Hematopoietic multipotent progenitor cell treated with erythropoietin and hydrocortisone succinate and interleukin-3 and kit ligand, for 6 days (in vitro differentiated cells): Measurements from ENCODE around the gene PCDHGB3.
A peak's percentile ranks its signal among the peaks of the same experiment; 100 is the strongest.
"Not testable (repeated sequence)": the region's sequence is repeated elsewhere in the genome, so short reads cannot be mapped to it uniquely, and the experiment has no call there.

Experiments
- DNase-seq: peaks from one replicate; pipeline ENCODE4 v3.0.0-alpha.2; 2015

The PCDHGB3 gene

DNA sequence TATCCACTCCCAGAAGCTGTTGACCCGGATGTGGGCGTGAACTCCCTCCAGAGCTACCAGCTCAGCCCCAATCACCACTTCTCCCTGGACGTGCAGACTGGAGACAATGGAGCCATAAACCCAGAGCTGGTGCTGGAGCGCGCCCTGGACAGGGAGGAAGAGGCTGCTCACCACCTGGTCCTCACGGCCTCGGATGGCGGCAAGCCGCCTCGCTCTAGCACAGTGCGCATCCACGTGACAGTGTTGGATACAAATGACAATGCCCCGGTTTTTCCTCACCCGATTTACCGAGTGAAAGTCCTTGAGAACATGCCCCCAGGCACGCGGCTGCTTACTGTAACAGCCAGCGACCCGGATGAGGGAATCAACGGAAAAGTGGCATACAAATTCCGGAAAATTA lies 23.2 kb downstream of the PCDHGB3 start:
- DNase-seq = no peak

DNA sequence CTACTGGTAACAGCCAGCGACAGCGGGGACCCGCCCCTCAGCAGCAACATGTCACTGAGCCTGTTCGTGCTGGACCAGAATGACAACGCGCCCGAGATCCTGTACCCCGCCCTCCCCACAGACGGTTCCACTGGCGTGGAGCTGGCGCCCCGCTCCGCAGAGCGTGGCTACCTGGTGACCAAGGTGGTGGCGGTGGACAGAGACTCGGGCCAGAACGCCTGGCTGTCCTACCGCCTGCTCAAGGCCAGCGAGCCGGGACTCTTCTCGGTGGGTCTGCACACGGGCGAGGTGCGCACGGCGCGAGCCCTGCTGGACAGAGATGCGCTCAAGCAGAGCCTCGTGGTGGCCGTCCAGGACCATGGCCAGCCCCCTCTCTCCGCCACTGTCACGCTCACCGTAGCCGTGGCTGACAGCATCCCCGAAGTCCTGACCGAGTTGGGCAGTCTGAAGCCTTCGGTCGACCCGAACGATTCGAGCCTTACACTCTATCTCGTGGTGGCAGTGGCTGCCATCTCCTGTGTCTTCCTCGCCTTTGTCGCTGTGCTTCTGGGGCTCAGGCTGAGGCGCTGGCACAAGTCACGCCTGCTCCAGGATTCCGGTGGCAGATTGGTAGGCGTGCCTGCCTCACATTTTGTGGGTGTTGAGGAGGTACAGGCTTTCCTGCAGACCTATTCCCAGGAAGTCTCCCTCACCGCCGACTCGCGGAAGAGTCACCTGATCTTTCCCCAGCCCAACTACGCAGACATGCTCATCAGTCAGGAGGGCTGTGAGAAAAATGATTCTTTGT lies 24.6 kb downstream of the PCDHGB3 start:
- DNase-seq = not testable (repeated sequence)

DNA sequence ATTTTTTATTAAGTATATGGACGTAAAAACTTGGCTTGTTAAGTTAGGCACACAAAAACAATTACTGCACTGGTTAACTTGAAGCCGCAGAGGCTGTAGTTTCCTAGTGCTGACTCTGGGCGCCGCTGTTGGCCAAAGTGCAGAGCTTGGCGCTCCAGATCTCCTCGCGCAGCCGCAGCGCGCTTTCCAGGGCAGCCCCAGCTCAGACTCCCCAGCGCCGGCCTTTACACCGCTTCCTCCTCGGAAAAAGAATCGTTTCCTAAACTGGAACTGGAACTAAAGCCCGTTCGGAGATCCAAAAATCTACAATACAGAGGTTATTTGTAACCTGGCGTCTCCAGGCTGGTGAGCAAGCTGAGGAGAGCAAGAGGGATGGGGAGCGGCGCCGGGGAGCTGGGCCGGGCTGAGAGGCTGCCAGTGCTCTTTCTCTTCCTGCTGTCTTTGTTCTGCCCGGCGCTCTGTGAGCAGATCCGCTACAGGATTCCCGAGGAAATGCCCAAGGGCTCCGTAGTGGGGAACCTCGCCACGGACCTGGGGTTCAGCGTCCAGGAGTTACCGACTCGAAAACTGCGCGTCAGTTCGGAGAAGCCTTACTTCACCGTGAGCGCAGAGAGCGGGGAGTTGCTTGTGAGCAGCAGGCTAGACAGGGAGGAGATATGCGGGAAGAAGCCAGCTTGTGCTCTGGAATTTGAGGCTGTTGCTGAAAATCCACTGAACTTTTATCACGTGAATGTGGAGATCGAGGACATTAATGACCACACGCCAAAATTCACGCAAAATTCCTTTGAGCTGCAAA lies 27.9 kb downstream of the PCDHGB3 start, which contains the start of gene PCDHGB5:
TSS of gene PCDHGB5 (plus strand) at position 192 of the 796 bp plus-strand sequence. CDS start at position 373, 181 bp downstream.
- DNase-seq = peak; percentile 42

DNA sequence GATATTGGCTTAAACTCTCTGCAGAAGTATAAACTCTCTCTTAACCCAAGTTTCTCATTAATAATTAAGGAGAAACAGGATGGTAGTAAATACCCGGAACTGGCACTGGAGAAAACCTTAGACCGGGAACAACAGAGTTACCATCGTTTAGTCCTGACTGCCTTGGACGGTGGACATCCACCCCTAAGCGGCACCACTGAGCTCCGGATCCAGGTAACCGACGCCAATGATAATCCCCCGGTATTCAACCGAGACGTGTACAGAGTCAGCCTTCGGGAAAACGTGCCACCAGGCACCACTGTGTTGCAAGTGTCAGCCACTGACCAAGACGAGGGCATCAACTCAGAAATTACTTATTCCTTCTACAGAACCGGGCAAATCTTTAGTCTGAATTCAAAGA lies 28.6 kb downstream of the PCDHGB3 start:
- DNase-seq = no peak

DNA sequence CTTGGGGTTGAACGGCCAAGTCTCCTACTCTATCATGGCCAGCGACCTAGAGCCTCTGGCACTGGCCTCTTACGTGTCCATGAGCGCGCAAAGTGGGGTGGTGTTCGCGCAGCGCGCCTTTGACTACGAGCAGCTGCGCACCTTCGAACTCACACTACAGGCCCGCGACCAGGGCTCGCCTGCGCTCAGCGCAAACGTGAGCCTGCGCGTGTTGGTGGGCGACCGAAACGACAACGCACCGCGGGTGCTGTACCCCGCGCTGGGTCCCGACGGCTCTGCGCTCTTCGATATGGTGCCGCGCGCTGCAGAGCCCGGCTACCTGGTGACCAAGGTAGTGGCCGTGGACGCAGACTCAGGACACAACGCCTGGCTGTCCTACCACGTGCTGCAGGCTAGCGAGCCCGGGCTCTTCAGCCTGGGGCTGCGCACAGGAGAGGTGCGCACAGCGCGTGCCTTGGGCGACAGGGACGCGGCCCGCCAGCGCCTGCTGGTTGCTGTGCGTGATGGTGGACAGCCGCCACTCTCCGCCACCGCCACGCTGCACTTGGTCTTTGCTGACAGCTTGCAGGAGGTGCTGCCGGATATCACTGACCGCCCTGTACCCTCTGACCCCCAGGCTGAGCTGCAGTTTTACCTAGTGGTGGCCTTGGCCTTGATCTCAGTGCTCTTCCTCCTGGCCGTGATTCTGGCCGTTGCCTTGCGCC lies 29.7 kb downstream of the PCDHGB3 start:
- DNase-seq = no peak

DNA sequence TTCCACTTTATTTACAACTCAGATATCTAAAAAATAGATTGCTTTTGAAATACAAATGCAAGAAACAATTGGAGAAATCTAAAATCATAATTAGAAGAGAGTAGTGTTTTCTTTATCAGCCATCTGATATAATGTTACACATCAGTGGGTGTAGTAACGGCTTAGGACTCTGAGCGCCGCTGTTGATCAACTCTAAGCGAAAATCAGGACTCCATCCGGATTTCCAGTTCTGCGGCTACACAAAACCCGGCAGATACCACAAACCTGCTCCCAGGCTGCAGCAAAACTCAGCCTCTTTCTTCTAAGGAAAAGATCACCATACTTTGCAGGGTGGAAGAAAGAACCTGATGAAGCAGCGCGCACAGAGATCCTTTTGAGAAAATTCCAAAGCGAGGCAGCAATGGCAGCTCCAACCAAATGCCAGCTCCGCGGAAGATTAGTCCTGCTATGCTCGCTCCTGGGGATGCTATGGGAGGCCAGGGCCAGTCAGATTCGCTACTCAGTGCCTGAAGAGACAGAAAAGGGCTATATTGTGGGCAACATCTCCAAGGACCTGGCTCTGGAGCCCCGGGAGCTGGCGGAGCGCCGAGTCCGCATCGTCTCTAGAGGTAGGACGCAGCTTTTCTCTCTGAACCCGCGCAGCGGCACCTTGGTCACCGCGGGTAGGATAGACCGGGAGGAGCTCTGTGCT lies 32.7 kb downstream of the PCDHGB3 start, which contains the start of gene PCDHGA9:
TSS of gene PCDHGA9 (plus strand) at position 226 of the 691 bp plus-strand sequence. CDS start at position 401, 175 bp downstream.
- DNase-seq = peak; percentile 45

DNA sequence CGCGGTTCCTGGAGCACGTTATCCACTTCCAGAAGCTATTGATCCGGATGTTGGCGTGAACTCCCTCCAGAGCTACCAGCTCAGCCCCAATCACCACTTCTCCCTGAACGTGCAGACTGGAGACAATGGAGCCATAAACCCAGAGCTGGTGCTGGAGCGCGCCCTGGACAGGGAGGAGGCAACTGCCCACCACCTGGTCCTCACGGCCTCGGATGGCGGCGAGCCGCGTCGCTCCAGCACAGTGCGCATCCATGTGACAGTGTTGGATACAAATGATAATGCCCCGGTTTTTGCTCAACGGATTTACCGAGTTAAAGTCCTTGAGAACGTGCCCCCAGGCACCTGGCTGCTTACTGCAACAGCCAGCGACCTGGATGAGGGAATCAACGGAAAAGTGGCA lies 33.3 kb downstream of the PCDHGB3 start:
- no peak for DNase-seq

DNA sequence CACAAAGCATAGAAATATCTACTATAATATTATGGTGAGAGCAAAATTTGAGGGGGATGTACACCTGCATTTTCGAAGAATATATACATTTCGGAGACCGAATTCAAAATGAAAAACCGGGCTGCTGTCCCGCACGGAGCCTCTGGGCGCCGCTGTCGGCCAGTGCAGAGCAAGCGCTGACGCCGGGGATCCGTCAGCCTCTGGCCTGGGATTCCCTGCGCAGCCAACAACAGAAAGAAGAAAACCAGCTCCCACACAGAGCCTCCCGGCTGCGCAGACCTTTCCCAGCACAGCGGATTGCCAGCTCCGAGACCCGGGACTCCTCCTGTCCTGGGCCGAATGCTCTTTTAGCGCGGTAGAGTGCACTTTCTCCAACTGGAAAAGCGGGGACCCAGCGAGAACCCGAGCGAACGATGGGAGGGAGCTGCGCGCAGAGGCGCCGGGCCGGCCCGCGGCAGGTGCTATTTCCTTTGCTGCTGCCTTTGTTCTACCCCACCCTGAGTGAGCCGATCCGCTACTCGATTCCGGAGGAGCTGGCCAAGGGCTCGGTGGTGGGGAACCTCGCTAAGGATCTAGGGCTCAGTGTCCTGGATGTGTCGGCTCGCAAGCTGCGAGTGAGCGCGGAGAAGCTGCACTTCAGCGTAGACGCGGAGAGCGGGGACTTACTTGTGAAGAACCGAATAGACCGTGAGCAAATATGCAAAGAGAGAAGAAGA lies 37.9 kb downstream of the PCDHGB3 start, which contains the start of gene PCDHGB6:
TSS of gene PCDHGB6 (plus strand) at position 232 of the 716 bp plus-strand sequence. CDS start at position 414, 182 bp downstream.
- peak; percentile 44 for DNase-seq

DNA sequence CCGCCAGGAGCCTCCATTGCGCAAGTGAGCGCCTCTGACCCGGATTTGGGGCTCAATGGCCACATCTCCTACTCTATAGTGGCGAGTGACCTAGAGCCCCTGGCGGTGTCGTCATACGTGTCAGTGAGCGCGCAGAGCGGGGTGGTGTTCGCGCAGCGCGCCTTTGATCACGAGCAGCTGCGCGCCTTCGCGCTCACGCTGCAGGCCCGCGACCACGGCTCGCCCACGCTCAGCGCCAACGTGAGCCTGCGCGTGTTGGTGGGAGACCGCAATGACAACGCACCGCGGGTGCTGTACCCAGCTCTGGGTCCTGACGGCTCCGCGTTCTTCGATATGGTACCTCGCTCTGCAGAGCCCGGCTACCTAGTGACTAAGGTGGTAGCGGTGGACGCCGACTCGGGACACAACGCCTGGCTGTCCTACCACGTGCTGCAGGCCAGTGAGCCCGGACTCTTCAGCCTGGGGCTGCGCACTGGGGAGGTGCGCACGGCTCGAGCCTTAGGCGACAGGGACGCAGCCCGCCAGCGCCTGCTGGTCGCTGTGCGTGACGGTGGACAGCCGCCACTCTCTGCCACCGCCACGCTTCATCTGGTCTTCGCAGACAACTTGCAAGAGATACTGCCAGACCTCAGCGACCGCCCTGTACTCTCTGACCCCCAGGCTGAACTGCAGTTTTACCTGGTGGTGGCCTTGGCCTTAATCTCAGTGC lies 39.7 kb downstream of the PCDHGB3 start:
- no peak for DNase-seq

DNA sequence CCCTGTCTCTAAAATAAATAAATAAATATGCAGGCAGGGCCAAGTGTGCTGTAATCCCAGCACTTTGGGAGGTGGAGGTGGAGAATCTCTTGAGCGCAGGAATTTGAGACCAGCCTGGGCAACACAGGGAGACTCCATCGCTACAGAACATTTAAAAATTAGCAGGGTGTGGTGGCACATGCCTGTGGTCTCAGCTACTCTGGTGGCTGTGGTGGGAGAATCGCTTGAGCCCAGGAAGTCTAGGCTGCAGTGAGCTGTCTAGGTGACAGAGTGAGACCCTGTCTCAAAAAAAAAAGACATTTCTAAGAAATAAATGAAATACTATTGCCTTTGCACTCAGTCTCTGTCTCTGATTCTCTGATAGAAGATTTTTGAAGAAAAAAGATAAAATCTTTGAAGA lies 41.5 kb downstream of the PCDHGB3 start:
- no peak for DNase-seq

DNA sequence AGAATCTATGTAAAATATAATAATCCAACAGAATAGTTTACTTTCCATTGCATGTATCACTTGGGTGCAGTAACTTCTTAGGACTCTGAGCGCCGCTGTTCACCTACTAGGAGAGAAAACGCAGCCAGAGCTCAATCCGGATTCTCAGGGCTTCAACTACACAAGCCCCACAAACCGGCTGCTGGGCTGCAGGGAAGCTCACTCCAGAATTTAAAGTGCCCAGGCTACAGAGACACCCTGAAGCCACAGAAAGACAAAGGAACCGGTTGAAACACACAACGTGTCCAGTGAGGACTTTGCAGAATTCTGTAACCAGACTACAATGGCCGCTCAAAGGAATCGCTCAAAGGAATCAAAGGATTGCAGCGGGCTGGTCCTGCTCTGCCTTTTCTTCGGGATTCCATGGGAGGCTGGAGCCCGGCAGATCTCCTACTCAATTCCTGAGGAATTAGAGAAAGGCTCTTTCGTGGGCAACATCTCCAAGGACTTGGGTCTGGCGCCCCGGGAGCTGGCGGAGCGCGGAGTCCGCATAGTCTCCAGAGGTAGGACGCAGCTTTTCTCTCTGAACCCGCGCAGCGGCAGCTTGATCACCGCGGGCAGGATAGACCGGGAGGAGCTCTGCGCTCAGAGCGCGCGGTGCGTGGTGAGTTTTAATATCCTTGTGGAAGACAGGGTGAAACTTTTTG lies 43.0 kb downstream of the PCDHGB3 start, which contains the start of gene PCDHGA10:
TSS of gene PCDHGA10 (plus strand) at position 134 of the 686 bp plus-strand sequence. CDS start at position 323, 189 bp downstream.
- DNase-seq = peak; percentile 86

DNA sequence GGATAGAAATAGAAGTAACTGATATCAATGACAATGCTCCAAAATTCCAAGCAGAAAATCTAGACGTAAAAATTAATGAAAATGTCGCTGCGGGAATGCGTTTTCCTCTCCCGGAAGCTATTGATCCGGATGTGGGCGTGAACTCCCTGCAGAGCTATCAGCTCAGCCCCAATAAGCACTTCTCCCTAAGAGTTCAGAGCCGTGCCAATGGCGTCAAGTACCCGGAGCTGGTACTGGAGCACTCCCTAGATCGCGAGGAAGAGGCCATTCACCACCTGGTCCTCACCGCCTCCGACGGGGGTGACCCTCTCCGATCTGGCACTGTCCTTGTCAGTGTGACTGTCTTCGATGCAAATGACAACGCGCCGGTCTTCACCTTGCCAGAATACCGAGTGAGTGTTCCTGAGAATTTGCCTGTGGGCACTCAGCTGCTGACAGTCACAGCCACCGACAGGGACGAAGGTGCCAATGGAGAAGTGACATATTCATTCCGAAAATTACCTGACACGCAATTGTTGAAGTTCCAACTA lies 43.6 kb downstream of the PCDHGB3 start:
- DNase-seq = no peak

DNA sequence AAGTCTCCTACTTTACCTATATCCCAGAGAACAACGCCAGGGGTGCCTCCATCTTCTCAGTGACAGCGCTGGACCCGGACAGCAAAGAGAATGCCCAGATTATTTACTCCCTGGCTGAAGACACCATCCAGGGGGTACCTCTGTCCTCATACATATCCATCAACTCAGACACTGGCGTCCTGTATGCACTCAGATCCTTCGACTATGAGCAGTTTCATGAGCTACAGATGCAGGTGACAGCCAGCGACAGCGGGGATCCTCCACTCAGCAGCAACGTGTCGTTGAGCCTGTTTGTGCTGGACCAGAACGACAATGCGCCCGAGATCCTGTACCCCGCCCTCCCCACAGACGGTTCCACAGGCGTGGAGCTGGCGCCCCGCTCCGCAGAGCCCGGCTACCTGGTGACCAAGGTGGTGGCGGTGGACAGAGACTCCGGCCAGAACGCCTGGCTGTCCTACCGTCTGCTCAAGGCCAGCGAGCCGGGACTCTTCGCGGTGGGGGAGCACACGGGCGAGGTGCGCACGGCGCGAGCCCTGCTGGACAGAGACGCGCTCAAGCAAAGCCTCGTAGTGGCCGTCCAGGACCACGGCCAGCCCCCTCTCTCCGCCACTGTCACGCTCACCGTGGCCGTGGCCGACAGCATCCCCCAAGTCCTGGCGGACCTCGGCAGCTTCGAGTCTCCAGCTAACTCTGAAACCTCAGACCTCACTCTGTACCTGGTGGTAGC lies 44.7 kb downstream of the PCDHGB3 start:
- DNase-seq = not testable (repeated sequence)

DNA sequence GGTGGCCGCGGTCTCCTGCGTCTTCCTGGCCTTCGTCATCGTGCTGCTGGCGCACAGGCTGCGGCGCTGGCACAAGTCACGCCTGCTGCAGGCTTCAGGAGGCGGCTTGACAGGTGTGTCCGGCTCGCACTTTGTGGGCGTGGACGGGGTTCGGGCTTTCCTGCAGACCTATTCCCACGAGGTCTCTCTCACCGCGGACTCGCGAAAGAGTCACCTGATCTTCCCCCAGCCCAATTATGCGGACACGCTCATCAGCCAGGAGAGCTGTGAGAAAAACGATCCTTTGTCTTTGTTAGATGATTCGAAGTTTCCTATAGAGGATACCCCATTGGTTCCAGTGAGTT lies 45.2 kb downstream of the PCDHGB3 start:
- DNase-seq = not testable (repeated sequence)

DNA sequence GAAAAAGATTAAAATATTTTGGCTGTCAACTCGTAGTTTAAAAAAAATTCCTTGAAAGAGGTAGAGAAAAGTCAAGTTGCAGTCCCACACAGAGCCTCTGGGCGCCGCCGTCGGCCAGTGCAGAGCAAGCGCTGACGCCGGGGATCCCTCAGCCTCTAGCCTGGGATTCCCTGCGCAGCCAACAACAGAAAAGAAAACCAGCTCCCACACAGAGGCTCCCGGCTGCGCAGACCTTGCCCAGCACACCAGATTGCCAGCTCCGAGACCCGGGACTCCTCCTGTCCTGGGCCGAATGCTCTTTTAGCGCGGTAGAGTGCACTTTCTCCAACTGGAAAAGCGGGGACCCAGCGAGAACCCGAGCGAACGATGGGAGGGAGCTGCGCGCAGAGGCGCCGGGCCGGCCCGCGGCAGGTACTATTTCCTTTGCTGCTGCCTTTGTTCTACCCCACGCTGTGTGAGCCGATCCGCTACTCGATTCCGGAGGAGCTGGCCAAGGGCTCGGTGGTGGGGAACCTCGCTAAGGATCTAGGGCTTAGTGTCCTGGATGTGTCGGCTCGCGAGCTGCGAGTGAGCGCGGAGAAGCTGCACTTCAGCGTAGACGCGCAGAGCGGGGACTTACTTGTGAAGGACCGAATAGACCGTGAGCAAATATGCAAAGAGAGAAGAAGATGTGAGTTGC lies 47.6 kb downstream of the PCDHGB3 start, which contains the start of gene PCDHGB7:
TSS of gene PCDHGB7 (plus strand) at position 184 of the 679 bp plus-strand sequence. CDS start at position 367, 183 bp downstream.
- DNase-seq = peak; percentile 81

DNA sequence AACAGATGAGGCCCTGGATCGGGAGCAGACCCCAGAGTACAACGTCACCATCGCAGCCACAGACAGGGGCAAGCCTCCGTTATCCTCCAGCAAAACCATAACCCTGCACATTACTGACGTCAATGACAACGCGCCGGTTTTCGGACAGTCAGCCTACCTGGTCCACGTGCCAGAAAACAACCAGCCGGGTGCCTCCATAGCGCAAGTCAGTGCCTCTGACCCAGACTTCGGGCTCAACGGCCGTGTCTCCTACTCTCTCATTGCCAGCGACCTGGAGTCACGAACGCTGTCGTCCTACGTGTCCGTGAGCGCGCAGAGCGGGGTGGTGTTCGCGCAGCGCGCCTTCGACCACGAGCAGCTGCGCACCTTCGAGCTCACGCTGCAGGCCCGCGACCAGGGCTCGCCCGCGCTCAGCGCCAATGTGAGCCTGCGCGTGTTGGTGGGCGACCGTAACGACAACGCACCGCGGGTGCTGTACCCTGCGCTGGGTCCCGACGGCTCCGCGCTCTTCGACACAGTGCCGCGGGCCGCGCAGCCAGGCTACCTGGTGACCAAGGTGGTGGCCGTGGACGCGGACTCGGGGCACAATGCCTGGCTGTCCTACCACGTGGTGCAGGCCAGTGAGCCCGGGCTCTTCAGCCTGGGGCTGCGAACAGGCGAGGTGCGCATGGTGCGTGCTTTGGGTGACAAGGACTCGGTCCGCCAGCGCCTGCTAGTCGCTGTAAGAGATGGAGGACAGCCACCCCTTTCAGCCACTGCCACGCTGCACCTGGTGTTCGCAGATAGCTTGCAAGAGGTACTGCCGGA lies 49.2 kb downstream of the PCDHGB3 start:
- DNase-seq = no peak

DNA sequence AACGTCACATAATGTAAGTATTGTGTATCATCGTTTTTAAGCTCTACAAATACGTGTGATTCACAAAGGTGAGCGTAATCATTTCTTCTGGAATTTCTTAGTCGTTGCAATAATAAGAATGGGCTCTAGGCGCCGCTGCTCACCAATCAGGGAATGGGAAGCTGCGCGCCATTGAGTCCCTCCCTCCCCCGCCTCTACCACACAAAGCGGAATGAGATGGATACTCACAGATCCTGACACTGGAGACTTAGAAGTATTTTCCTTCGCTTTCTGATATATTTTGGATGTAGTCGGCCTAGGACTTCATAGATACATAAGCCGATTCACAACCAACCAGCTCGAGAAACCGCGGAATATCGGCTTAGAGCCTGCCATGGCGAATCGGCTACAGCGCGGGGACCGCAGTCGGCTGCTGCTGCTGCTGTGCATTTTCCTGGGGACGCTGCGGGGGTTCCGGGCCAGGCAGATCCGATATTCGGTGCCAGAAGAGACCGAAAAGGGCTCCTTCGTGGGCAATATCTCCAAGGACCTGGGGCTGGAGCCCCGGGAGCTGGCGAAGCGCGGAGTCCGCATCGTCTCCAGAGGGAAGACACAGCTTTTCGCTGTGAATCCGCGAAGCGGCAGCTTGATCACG lies 50.9 kb downstream of the PCDHGB3 start, which contains the start of gene PCDHGA11:
TSS of gene PCDHGA11 (plus strand) at position 197 of the 634 bp plus-strand sequence. CDS start at position 374, 177 bp downstream.
- peak; percentile 70 for DNase-seq
